Common myeloid progenitor, CD34-positive (primary cell): Measurements from ENCODE around the gene FOXK2.

Experiments
- CTCF ChIA-PET: fragments of 350-600 bp; sonication (Branson Sonifier 250); formaldehyde crosslinking; loops from one replicate; lab custom pipeline; 2021; ENCODE audit warnings: antibody characterized with exemption; lab: Charles Lee
- POLR2A ChIA-PET: fragments of 350-600 bp; sonication (Branson Sonifier 250); formaldehyde crosslinking; loops from one replicate; lab custom pipeline; 2021; ENCODE audit warnings: antibody characterized with exemption; lab: Charles Lee
- DNase-seq, 3 donors: peaks; one replicate each; pipeline versions ENCODE4 v3.0.0 to v3.0.0-alpha.2; 2013
- H3K27ac ChIP-seq, 2 experiments: 1 replicate in 1 of 2; 2 replicates in 1 of 2; pipeline ENCODE4 v1.7.0; 2013; ENCODE audit warnings: inconsistent platforms in 2 of 2, low read length in 2 of 2, mild to moderate bottlenecking in 2 of 2, low read depth in 1 of 2, moderate library complexity in 1 of 2; ENCODE audit not compliant: severe bottlenecking in 2 of 2, insufficient read depth in 1 of 2, poor library complexity in 1 of 2
- H3K27me3 ChIP-seq, 5 experiments: replicated peaks in 2 of 5; 1 replicate in 3 of 5; 2 replicates in 2 of 5; pipeline versions ENCODE4 v1.6.1 to v1.7.0; 2013; ENCODE audit warnings: low read length in 4 of 5, mild to moderate bottlenecking in 2 of 5, moderate library complexity in 2 of 5, inconsistent platforms in 1 of 5; ENCODE audit not compliant: insufficient read depth in 5 of 5, control insufficient read depth in 4 of 5
- H3K36me3 ChIP-seq, 4 experiments: 1 replicate in 2 of 4; 2 replicates in 2 of 4; pipeline versions ENCODE4 v1.6.1 to v1.7.0; 2013; ENCODE audit warnings: low read length in 3 of 4, control low read depth in 1 of 4, mild to moderate bottlenecking in 1 of 4; ENCODE audit not compliant: control insufficient read depth in 4 of 4, insufficient read depth in 4 of 4
- H3K4me1 ChIP-seq, 4 experiments: 1 replicate in 3 of 4; 2 replicates in 1 of 4; pipeline versions ENCODE4 v1.6.1 to v1.7.1; 2013; ENCODE audit warnings: low read length in 3 of 4, mild to moderate bottlenecking in 3 of 4, control low read depth in 1 of 4, inconsistent platforms in 1 of 4, moderate library complexity in 1 of 4; ENCODE audit not compliant: control insufficient read depth in 4 of 4, insufficient read depth in 4 of 4; ENCODE audit errors: control extremely low read depth in 1 of 4
- H3K4me3 ChIP-seq, 7 experiments: 1 replicate in 4 of 7; 2 replicates in 3 of 7; pipeline versions ENCODE4 v1.5.1 to v1.7.0; 2013; ENCODE audit warnings: mild to moderate bottlenecking in 7 of 7, low read length in 6 of 7, moderate library complexity in 6 of 7, inconsistent platforms in 2 of 7, low read depth in 2 of 7, control low read depth in 1 of 7; ENCODE audit not compliant: insufficient read depth in 4 of 7, control insufficient read depth in 1 of 7; ENCODE audit errors: extremely low read depth in 1 of 7
- H3K9me3 ChIP-seq, 5 experiments: 1 replicate in 4 of 5; 2 replicates in 1 of 5; pipeline versions ENCODE4 v1.6.1 to v1.7.1; 2013; ENCODE audit warnings: low read length in 4 of 5, mild to moderate bottlenecking in 2 of 5, inconsistent platforms in 1 of 5, low read depth in 1 of 5, moderate library complexity in 1 of 5; ENCODE audit not compliant: control insufficient read depth in 4 of 5, insufficient read depth in 2 of 5; ENCODE audit errors: control extremely low read depth in 1 of 5
- WGBS: methylation state at CpG from one replicate; pipeline ENCODE4 v1.1.5; 2013; ENCODE audit not compliant: insufficient coverage; 5-methylcytosine and 5-hydroxymethylcytosine counted together

FOXK2 gene

DNA sequence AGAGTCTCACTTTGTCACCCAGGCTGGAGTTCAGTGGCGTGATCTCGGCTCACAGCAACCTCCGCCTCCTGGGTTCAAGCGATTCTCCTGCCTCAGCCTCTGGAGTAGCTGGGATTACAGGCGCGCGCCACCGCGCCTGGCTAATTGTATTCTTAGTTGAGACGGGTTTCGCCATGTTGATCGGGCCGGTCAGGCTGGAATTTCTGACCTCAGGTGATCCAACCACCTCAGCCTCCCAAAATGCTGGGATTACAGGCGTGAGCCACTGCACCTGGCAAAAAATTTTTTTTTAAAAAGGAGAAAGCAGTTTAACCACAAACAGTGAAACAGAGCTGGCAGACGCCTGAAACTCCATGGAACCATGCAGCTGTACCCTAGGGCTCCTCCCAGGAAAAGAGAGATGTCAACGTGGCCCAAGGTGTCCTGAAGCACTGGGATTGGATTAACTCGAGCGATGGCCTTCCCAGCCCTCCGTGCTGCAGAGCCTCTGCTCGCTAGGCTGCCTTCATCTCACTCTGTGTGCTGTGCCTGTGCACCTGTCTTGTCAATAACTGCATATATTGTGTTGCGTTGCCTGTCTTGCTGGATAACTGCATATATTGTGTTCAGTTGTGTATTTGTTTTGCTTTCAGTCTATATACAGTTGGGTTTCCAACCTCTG lies 29.6 kb upstream of the FOXK2 start:
- no peaks in the 10 kb centered on the region for H3K9me3 ChIP-seq
- H3K4me3 ChIP-seq, result no peak overlapping the region
- no peak overlapping the region for H3K27ac ChIP-seq
- CTCF ChIA-PET, result interaction anchor here (0.7 to 1.1 kb wide), 2 partner anchors 9 to 14 kb away, joined by 3 read pairs; no protein-coding TSS in a partner anchor
- WGBS, result 94% methylated on average over 18 of the region's 21 CpGs
- H3K36me3 ChIP-seq, result peaks cover 5 to 40% (median 36%) of the 10 kb centered on the region in 4 experiments
- H3K4me1 ChIP-seq, result peaks cover 0 to 7% (median 6%) of the 10 kb centered on the region in 4 experiments
- no peak for DNase-seq
- H3K27me3 ChIP-seq, result no peaks in the 10 kb centered on the region
- POLR2A ChIA-PET, result no interaction called here

DNA sequence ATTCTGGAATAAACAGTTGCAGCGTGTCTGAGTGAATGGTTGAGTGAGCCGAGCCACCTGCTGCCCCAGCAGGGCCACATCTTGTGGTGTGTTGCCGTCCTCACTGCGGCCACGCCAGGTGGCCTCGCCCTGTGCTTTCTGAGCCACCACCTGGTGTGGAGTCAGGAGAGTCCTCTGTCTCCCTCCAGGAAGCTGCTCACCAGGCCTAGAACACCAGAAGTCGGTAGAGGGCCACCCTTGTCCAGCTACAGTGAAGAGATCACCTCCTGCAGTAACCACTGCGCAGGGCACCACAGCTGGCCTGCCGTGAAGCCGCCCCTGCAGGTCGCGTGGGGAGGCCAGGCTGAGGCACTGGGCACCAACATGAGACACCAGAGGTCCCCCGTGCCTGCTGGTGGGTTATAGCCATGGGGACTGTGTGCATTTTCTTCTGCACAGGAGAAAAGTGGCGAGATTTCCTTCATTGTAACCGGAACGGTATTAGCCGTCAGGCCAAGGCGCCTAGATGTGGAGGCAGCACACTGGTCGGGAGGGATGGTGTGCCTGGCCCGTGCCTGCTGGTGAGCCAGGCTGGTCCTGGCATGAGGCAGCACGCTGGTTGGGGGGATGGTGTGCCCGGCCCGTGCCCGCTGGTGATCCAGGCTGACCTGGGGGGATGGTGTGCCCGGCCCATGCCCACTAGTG lies 28.9 kb upstream of the FOXK2 start:
- no peaks in the 10 kb centered on the region for H3K27me3 ChIP-seq
- ChIA-PET CTCF (interaction anchor here (0.7 to 1.1 kb wide), 3 partner anchors 10 to 133 kb away, joined by 3 read pairs; no protein-coding TSS in a partner anchor), POLR2A (no interaction called here)
- DNase-seq, result no peak
- peaks cover 0 to 7% (median 7%) of the 10 kb centered on the region in 4 experiments for H3K4me1 ChIP-seq
- no peak overlapping the region for H3K27ac ChIP-seq
- H3K4me3 ChIP-seq, result no peak overlapping the region
- H3K36me3 ChIP-seq, result peaks cover 2 to 34% (median 31%) of the 10 kb centered on the region in 4 experiments
- 95% methylated on average over 23 of the region's 25 CpGs for WGBS
- no peaks in the 10 kb centered on the region for H3K9me3 ChIP-seq

DNA sequence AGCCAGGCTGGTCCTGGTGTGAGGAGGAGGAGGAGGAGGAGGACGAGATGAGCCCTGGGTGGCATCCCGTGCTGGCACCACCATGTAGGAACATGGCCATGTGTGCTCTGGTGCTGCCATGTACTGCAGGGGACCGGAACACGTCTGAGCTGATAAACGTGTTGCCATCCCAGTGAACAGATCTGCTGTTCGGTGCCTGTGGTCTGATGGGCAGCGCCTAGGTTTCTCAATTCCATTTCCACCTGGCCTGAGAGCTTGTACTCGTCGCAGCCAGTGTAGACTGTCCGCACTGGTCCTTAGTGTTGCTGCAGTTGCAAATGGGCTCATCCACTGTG lies 28.4 kb upstream of the FOXK2 start:
- no peak for DNase-seq
- H3K4me1 ChIP-seq, result peaks cover 0 to 12% (median 8%) of the 10 kb centered on the region in 4 experiments
- H3K9me3 ChIP-seq, result no peaks in the 10 kb centered on the region
- CTCF ChIA-PET, result interaction anchor here (0.7 to 1.7 kb wide), 3 partner anchors 12 to 134 kb away, joined by 3 to 5 read pairs (median 3); no protein-coding TSS in a partner anchor
- no peak overlapping the region for H3K27ac ChIP-seq
- H3K27me3 ChIP-seq, result no peaks in the 10 kb centered on the region
- peaks cover 0 to 29% (median 27%) of the 10 kb centered on the region in 4 experiments for H3K36me3 ChIP-seq
- POLR2A ChIA-PET, result no interaction called here
- no peak overlapping the region for H3K4me3 ChIP-seq
- WGBS, result 98% methylated on average over 10 of the region's 10 CpGs

DNA sequence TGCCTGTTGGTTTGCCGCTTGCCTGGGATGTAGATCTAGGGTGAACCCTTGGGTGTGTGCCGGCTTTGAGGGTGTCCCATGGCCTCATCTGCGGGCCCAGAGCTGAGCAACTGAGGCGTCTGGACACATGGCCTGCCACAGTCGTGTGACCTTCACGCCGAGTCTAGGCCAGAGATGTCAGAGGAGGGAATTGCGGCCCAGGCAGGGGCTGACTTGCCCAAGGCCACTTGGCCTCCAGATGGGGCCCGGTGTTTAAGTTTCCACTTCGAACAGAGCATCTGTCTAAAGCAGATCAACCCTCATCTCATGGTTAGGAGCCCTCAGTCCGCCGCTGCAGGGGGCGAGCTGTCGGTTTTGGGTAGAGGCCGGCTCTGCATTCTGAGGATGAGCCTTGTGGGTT lies 28.0 kb upstream of the FOXK2 start:
- Histone ChIP-seq H3K36me3 (peaks cover 0 to 25% (median 23%) of the 10 kb centered on the region in 4 experiments), H3K27ac (no peak overlapping the region), H3K9me3 (no peaks in the 10 kb centered on the region), H3K4me3 (no peak overlapping the region), H3K4me1 (peaks cover 0 to 14% (median 9%) of the 10 kb centered on the region in 4 experiments), H3K27me3 (no peaks in the 10 kb centered on the region)
- WGBS, result 91% methylated on average over 15 of the region's 15 CpGs
- no peak for DNase-seq
- ChIA-PET CTCF (interaction anchor here (0.7 to 1.7 kb wide), 4 partner anchors 12 to 134 kb away, joined by 3 to 7 read pairs (median 4); no protein-coding TSS in a partner anchor), POLR2A (interaction anchor here (0.5 kb wide), 1 partner anchor 131 kb away, joined by 3 read pairs; no protein-coding TSS in a partner anchor)

DNA sequence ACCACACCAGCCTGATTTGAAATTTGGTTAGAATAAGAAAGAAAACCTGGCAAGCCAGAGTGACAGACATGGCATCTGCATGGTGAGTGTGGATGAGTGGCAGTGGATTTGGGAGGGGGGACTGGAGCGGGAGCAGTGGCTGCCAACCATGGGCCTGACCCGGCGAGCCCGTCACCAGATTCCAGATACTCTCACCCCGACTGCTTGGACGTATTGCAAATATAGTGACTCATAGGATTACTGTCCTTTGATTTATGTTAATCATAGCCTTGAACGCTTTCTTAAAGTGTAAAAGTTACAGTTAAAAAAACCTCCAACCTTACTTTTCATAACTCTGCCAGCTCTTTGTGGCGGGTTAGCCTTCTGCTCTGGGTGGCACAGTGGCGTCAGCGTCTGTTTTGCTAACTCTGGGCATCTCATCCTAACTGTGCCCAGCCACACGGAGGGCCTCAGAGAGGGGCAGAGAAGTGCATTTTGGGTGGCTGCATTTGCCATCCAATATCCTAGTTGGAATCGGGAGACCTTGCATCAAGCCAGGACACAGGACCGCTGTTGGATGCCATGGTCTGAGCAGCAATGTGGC lies 26.8 kb upstream of the FOXK2 start:
- H3K36me3 ChIP-seq, result peaks cover 0 to 16% (median 12%) of the 10 kb centered on the region in 4 experiments
- 94% methylated on average over 9 of the region's 13 CpGs for WGBS
- H3K9me3 ChIP-seq, result no peaks in the 10 kb centered on the region
- no peak overlapping the region for H3K4me3 ChIP-seq
- H3K27ac ChIP-seq, result no peak overlapping the region
- ChIA-PET POLR2A (no interaction called here), CTCF (interaction anchor here (0.8 to 1.7 kb wide), 8 partner anchors 13 to 140 kb away, joined by 3 to 7 read pairs (median 4); no protein-coding TSS in a partner anchor)
- H3K27me3 ChIP-seq, result no peaks in the 10 kb centered on the region
- peaks cover 0 to 23% (median 18%) of the 10 kb centered on the region in 4 experiments for H3K4me1 ChIP-seq
- DNase-seq, result no peak

DNA sequence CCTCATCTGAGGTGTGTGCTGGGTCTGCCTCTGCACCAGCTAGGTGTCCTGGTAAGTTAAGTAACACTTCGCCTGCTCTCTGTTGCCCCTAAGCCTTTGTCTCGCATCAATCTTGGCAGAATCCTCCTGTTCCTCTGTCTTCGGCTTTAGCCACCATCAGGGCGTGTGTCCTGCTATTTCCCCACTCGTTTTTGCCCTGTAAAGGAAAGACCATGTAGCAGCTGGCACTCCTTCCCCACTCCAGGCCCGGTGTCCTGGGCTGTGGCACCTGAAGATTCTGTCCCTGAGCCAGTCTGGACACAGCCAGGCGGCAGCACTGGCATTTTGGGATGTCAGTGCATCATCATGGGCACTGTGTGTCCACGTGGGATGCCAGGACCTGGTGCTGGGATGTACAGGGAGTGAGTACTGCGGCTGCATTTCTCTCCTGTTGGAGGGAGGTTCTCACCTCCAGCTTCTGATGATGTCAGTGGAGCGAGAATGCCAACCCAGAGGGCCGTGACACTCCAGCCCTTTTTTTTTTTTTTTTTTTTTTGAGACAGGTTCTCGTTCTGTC lies 26.2 kb upstream of the FOXK2 start:
- Histone ChIP-seq H3K9me3 (no peaks in the 10 kb centered on the region), H3K4me1 (peaks cover 0 to 28% (median 22%) of the 10 kb centered on the region in 4 experiments), H3K4me3 (no peak overlapping the region), H3K27ac (no peak overlapping the region), H3K27me3 (no peaks in the 10 kb centered on the region), H3K36me3 (peaks cover 0 to 11% (median 8%) of the 10 kb centered on the region in 4 experiments)
- DNase-seq, result no peak
- whole genome bisulfite sequencing, result 94% methylated on average over 10 of the region's 12 CpGs
- ChIA-PET POLR2A (no interaction called here), CTCF (interaction anchor here (0.8 to 1.5 kb wide), 6 partner anchors 19 to 141 kb away, joined by 3 to 5 read pairs (median 3); no protein-coding TSS in a partner anchor)
